Superior temporal gyrus (tissue), 1 donor: ENCODE results near the gene AQP6.

Experiments used
- DNase-seq: peaks from one replicate; pipeline ENCODE4 v3.0.0-alpha.2; 2016; ENCODE audit errors: extremely low spot score

The AQP6 gene, protein sequence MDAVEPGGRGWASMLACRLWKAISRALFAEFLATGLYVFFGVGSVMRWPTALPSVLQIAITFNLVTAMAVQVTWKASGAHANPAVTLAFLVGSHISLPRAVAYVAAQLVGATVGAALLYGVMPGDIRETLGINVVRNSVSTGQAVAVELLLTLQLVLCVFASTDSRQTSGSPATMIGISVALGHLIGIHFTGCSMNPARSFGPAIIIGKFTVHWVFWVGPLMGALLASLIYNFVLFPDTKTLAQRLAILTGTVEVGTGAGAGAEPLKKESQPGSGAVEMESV

DNA sequence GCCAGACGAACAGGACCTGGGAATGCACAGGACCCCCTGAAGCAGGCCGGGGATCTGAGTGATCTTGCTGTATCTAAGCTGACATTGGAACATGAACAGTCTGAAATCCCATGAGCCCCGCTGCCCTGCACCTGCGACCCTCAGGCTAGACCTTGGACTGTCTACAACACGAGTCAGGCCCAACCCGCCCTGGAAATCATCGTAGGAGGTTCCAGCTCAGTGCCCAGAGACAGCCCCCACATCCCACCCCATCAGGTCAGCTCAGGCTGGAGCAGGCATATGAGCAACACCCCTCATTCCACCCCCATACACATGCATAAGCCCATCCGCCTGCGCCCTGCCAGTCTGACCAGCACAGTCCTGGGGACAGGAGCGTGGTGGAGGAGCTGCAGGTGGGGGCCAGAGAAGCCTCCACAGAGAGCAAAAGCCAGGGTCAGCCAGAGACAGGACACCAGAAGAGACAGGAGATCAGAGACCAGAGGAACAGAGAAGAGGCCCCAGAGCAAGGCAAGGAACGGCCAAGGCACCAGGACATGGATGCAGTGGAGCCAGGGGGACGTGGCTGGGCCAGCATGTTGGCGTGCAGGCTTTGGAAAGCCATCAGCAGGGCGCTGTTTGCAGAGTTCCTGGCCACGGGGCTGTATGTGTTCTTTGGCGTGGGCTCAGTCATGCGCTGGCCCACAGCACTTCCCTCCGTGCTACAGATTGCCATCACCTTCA, at the start of gene AQP6:
TSS of gene AQP6 (plus strand) at position 307 of the 720 bp plus-strand sequence. CDS start at position 534, 227 bp downstream.
- no peak for DNase-seq

DNA sequence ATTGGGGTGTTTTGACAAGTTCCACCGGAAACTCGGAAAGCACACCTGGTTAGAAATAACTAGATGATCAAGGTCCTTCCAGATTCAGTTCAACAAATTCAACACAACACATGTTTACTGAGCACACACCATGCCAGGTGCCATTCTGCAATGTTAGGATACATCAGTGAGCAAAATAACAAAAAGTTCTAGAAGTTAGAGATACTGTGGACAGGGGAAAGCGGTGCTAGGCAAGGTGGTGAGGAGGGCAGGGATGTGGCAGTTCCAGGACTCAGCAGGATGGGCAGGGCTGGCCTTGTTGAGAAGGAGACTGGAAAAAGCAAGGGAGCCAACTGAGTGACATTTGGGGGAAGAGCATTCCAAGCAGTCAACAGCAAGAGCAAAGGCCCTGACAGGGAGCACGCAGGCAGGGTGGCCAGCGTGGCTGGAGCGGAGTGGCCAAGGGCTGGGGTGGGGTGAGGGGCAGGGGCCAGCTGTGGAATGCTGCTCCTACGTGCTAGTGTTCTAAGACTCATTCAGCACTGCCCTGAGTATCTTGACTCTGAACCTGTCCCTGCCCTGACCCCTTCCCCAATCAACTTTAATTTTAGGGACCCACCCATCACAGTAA, 49.6 kb upstream of the AQP6 start:
- no peak for DNase-seq

DNA sequence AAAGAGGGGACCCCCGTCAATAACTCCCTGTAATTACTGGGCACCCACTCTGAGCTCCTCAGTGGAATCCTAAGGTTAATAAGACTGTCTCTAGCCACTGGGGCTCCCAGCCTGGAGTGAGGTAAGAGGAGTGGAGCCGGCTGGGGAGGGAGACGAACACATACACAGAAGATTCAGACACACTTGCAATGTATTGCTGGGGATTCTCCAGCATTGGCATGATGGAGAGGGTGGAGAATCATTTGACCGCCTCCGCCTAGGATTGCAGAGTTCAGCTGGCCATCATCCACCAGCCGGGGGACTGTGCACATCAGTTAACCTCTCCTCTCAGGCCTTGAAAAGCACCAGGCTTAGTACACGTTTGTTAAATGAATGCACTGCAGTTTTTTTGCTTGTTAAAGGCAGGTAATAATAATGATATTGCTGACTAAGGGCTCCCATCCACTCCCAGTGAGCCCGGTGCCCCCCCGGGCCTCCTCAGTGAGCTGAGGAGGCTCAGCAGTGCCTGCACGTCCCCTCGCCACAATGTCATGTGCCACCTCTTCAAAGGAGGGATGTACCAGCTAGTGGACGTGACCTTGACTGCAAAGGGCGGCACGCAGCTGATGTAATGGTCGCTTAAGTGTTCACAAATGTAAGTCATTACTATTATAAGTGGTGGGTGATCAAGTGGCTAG, 48.7 kb upstream of the AQP6 start:
- DNase-seq, result no peak

DNA sequence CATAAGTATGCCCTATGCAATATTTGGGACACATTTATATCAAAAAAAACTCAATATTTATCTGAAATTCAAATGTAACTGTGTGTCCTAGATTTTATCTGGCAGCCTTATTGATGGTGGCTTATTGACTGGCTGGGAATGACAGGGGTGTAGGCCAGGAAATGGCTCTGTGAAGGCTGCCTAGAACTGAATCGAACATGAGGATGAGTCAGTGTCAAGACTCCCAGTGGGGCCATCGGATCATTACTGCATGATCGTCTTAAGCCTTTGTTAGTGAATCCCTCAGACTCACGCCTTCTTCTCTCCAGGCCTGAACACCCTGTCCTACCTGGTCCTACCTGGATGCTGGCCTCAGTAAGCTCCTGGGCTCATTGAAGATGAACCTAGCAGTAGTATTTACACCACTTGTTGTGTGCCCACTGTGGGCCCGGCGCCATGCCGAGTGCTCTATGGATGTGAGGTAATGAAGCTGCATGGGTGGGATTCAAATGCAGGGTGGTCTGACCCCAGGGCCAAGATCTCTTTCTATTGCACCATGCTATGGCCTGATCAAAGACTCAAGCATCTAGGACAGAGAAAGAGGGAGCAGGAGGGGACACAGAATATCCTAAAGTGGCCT, 48.0 kb upstream of the AQP6 start:
- no peak for DNase-seq

DNA sequence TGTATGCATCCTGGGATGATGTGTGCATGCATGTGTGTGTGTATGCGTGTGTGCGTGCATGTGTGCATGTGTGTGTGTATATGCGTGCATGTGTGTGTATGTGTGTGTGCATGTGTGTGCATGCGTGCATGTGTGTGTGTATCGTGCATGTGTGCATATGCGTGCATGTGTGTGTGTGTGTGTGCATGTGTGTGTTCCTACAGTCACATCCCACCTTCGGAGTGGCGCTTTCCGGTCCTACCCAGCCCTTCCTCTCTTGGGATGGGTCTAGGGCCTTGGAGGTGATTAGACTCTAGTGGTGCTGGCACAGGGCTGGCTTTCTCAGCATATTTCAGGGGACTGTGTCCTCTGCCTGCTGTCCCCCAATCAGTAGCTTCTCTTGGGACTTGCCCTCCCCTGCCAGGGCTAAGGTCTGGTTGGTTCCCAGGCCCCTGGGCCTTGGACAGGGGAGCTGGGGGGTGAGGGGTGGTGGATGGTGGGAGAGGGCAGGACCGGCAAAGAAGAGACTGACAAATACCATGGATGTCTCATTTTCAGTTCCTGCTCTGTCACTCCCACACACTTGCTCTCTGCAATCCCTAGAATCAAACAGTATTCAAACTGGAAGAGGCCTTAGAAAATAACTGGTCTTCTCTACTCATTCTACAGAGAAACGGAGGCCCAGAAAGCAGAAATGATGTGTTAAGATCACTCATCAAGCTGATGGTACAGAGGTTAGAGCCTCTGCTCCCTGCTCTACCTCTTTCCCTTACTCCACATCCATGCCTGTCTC, 47.1 kb upstream of the AQP6 start:
- no peak for DNase-seq

DNA sequence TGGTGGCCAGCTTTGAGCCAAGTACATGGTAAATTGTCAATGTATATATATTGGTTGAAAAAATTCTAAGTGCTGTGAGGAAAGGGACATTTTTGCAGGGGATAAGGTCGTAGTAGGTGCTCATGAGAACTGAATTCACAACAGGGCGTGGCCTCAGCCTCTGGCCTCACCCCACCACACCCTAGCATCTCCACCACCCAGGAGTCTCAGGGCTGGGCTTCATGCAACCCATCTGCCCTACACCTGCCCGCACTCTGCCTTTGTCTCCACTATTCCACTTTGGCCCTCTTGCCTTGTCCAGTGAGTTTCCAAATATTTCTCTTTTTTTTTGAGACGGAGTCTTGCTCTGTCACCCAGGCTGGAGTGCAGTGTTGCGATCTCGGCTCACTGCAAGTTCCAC, 44.3 kb upstream of the AQP6 start:
- no peak for DNase-seq

DNA sequence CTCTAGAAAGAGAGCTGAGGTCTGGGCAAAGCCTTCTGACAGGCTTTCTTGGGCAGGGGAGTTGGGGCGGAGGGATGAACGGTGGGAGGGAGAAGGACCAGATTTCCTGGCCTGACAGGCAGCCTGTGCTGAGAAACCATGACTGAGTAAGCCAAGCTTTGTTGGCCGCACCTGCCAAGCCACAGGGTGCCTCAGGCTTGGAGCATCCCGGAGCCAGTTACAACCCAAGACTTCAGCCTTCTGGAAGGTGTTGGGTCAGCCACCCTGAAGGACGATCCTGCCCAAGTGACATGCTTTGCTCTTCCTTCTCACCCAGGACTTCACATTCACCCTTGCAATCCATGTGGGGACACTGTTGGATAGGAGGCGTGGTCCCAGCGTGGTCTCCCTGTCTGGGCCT, 43.2 kb upstream of the AQP6 start:
- DNase-seq, result no peak

DNA sequence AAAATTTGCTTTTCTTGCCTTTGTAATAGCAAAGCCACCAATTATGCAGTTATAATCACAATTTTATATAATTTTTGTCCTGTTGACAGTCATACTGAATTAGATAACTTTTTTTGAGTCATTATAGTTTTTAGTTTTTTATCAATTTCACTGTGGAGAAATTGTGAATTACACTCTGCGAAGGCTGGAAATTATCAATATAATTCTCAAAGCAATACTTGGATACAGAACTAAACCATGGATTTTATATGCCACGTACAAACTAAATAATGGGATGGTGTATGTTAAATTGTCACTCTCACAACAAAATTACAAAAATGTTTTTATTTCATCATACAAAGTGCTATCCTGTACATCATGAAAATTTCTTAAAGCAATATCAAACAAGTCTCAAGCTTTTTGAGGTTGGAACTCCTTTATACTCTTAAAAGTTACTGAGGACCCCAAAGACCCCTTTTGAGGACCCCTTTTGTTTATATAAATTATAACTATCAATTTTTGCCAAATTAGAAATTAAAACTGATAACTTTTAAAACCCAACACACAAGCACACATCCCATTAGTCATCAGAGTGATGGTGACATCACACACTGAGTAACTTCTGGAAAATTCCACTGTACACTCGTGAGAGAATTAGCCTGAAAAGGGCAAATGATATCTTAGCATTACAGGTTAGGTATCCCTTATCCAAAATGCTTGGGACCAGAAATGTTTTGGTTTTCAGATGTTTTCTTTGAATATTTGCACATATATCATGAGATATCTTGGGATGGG, 42.0 kb upstream of the AQP6 start:
- no peak for DNase-seq

DNA sequence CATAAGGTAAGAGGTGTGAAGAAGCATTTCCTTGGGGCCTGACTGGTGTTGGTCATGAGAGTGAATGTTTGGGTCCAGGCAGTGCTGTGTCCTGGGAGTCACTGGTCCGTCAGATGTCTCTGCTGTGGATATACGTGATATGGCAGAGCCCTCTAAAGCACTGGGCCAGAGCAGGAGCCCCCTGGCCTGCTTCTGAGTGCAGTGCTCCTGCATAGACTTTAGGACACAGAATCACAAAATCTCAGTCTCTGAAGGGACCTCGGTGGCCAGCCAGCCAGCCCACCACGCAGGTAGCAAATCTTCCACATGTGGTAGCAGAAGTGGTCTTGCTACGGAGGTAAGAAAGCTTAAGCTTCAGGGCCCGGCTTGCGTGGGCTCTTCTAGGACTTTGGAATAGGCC, 40.7 kb upstream of the AQP6 start:
- no peak for DNase-seq

DNA sequence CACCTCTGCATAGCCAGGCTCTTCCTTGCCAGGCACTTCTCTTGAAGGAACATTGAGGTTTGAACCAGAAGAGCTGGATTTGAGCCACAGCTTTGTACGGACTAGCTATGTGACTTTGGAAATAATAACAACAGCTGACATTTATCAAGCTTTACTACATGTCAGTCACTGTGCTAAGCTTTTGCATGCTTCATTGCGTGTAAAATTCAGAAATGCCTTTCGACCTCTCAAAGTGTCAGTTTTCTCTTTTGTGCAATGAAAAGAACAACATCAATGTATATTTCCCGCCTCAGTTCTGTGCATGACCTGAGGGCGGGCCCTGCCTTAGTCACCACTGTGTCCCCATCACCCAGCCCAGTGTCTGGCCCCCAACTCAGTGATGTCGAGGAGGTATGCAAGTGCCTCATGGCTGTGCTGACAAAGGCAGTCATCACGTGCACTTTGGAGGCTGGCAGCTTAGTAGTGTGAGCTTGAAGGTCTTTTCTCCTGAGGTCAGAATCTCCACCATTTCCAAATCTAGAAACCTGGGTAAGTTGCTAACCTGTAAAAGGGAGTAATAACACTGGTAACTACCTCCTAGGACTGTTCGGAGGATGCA, 40.1 kb upstream of the AQP6 start:
- no peak for DNase-seq

DNA sequence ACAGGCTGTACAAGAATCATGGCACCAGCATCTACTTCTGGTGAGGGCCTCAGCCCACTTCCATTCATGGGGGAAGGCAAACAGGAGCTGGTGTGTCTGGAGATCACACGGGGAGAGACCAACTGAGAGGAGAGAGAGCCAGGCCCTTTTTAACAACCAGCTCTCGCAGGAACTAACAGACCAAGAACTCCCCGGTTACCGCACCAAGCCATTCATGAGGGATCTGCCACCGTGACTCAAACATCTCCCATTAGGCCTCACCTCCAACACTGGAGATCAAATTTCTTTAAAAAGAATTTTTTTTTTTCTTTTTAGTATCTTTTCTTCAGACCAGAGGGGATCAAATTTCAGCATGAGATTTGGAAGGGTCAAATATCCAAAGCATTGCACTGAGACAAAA, 39.0 kb upstream of the AQP6 start:
- no peak for DNase-seq

DNA sequence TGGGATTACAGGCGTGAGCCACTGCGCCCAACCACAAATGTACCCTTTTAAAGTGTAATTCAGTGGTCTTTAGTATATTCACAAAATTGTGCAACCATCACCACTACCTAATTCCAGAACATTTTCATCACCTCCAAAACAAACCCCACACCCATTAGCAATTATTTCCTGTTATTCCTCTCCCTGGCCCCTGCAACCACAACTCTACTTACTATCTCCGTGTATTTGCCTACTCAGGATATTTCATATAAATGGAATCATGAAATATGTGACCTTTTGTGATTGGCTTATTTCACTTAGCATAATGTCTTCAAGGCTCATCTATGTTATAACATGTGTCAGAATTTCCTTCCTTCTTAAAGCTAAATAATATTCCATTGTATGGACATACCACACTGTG, 38.2 kb upstream of the AQP6 start:
- DNase-seq, result no peak

DNA sequence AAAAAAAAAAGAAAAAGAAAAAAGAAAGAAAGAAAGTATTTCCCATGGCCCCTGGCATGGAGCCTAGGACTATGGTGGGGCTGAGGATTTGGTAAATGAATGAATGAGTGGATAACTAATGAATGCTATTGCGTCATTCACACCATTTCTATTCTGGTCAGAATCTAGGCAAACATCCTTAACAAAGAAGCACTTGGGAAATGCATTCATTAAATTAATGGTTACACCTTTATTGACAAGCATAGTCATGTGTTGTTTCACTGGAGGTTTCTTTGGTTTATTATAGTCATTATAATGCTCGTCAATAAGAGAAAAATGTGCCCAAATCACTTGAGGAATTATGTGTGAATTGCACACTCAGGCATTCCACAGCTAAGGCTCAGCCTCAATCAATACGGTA, 35.8 kb upstream of the AQP6 start:
- no peak for DNase-seq

DNA sequence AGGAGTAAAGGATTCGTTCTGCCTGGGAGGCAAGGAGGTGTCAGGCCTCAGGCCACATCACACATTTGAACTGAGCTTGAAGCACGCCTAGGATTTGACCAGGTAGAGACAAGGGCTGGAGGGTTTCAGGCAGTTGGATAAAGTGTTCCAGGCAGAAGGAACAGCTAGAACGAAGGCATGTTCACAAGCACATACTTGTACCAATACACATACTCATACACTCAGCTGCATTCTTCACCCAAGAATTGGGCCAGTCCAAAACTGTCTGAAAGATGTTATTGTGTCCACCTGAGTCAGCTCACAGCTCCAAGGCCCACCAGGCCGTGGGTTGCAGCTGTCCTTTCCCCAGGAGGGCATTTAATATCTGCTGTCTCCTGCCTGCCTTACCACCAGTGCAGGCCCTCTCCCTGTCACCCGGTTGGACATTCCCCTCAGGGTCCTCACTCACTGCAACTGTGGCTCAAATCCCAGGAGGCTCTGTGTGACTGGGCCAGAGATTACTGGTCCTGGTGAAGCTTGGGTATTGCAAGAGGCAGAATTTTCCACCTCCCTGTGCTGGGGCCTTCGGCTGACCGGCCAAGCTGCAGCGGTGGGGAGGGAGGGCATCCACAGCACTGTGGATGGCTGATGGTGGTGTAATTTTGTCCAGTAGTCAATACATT, 35.0 kb upstream of the AQP6 start:
- no peak for DNase-seq

DNA sequence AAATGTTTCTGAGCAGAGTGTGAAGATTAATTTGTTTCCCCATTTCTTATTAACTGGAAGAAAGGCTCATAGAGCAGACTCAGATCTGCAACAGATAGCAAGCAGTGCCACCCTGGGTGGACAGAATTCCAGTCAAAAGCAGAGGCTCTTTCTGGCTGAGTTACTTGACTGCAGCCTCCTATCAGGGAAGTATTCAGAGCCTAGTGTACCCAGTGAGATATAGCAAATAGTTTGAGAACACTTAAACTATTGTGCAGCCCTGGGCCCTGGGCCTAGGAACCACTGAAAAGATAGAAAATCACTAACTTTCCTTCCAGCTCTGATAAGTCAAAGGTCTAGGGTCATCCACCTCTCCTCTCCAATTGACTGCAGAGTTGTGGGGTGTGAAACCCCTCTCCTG, 33.4 kb upstream of the AQP6 start:
- no peak for DNase-seq

DNA sequence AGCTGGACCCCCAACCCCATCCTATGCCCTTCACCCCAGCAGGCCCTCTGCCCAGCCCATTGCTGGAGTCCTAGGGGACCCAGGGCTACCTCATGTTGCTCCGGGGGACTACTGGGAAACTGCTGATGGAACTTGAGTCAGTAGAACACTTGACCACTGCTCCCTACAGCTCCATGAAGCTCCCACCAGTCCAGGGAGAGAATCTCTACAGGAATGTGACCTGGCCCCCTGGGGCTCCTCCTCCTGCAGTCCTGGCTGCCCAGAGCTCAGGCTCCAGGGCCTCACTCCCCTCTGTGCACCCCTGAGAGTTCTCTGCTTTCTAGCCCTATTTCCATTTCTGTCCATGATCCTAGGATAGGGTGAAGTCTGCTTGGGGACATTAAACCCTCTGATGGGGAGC, 33.0 kb upstream of the AQP6 start:
- DNase-seq, result no peak

DNA sequence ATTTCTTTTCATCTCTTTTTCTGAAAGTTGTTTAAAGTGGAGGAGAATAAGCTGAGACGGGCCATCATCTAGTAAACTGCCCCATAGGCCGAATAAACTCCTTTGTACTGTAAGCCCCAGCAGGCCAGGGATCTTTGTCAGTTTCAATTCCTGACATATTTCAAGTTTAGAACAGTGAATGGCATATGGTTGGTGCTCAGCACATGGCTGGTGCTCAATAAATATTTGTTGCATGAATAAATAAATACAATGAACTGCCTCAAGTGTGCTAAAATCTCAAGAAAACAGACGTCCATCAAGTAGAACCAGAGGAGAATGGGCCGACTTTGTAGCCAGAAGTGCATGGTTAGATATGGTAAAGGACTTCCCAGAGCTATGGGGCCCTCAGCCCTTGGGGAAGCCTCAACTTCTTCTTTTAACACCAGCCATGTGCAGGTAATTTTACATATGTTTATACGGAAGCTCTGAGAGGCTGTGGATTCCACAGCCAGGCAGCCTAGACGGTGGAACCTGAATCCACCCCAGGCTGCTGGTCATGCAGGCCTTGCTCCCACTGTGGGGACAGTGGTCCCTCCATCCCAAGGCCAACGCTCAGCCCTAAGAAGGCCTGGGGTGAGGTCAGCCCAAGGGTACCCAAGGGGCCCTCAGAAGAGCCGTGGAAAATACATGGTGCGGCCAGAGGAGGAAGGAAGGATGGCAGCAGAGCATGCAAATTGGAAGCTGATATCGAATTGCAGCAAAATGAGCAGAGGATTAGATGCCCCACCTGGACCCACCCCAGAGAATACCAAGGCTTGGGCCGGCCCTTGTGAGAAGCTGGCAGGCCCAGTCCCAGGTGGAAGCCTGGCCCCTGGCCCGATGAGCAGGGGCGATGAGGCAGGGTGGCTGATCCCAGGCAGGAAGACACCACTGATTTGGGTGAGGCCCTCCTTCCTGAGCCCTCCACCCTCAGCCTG, 30.9 kb upstream of the AQP6 start:
- no peak for DNase-seq

DNA sequence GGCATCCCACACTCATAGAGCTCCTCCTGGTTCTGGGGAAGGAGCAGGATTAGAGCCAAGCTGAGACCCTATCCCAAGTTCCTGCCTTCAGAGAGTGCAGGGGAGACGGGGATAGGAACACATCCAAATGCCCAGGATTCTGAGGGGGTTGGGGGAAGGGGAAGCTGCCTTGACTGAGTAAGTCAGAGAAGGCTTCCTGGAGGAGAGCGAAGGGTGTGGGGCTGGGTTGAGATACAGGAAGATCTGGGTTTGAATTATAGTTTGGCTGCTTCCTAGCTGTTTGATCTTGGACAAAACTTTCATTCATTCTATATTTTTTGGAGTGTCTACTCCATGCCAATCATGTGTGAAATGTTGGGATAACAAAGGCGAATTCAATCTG, 30.2 kb upstream of the AQP6 start:
- DNase-seq, result no peak
